Measurements from ENCODE around the gene TMEM147.

TMEM147 gene

GRCh38 chr19:35558400-35559280, 13.2 kb downstream of the TMEM147 start:
- DNase-seq, result no peak
- TF ChIP-seq GATA1 (IDR thresholded peaks at IDR 0.05; ENCODE audit: low read depth, low read length), result no peak
- TF ChIP-seq POLR2A (IDR thresholded peaks at IDR 0.05; ENCODE audit: low read length), result no peak

GRCh38 chr19:35559281-35559659, 13.8 kb downstream of the TMEM147 start:
- DNase-seq, result no peak
- TF ChIP-seq GATA1 (IDR thresholded peaks at IDR 0.05; ENCODE audit: low read depth, low read length), result no peak

GRCh38 chr19:35559781-35560180, 14.4 kb downstream of the TMEM147 start:
- no peak for DNase-seq
- no peak for TF ChIP-seq GATA1 (IDR thresholded peaks at IDR 0.05; ENCODE audit: low read depth, low read length)
- no peak for TF ChIP-seq POLR2A (IDR thresholded peaks at IDR 0.05; ENCODE audit: low read length)

GRCh38 chr19:35560271-35560670, 14.8 kb downstream of the TMEM147 start:
- TF ChIP-seq POLR2A (IDR thresholded peaks at IDR 0.05; ENCODE audit: low read length) (no peak), GATA1 (IDR thresholded peaks at IDR 0.05; ENCODE audit: low read depth, low read length) (no peak)
- DNase-seq, result no peak

- no peak for DNase-seq
- TF ChIP-seq GATA1 (IDR thresholded peaks at IDR 0.05; ENCODE audit: low read depth, low read length) (no peak), POLR2A (IDR thresholded peaks at IDR 0.05; ENCODE audit: low read length) (no peak)
Observed at GRCh38 chr19:35560677-35561076, 15.3 kb downstream of the TMEM147 start.

GRCh38 chr19:35561436-35561835, 16.0 kb downstream of the TMEM147 start:
- no peak for DNase-seq
- TF ChIP-seq POLR2A (IDR thresholded peaks at IDR 0.05; ENCODE audit: low read length) (no peak), GATA1 (IDR thresholded peaks at IDR 0.05; ENCODE audit: low read depth, low read length) (no peak)

GRCh38 chr19:35562336-35562735, 16.9 kb downstream of the TMEM147 start:
- TF ChIP-seq GATA1 (IDR thresholded peaks at IDR 0.05; ENCODE audit: low read depth, low read length) (no peak), POLR2A (IDR thresholded peaks at IDR 0.05; ENCODE audit: low read length) (no peak)
- DNase-seq, result no peak

- no peak for DNase-seq
- no peak for TF ChIP-seq POLR2A (IDR thresholded peaks at IDR 0.05; ENCODE audit: low read length)
- TF ChIP-seq GATA1 (IDR thresholded peaks at IDR 0.05; ENCODE audit: low read depth, low read length), result no peak
Observed at GRCh38 chr19:35562776-35563175, 17.4 kb downstream of the TMEM147 start.

GRCh38 chr19:35563207-35563829, 17.9 kb downstream of the TMEM147 start, which contains the start of gene ATP4A:
TSS of gene ATP4A (minus strand) at chr19:35563658. CDS start at chr19:35563629, 29 bp downstream.
- TF ChIP-seq POLR2A (IDR thresholded peaks at IDR 0.05; ENCODE audit: low read length) (no peak), GATA1 (IDR thresholded peaks at IDR 0.05; ENCODE audit: low read depth, low read length) (no peak)
- DNase-seq, result no peak

- TF ChIP-seq POLR2A (IDR thresholded peaks at IDR 0.05; ENCODE audit: low read length) (no peak), GATA1 (IDR thresholded peaks at IDR 0.05; ENCODE audit: low read depth, low read length) (no peak)
- DNase-seq, result no peak
Observed at GRCh38 chr19:35565016-35565856, 19.8 kb downstream of the TMEM147 start.

GRCh38 chr19:35566738-35567137, 21.3 kb downstream of the TMEM147 start:
- no peak for DNase-seq
- no peak for TF ChIP-seq GATA1 (IDR thresholded peaks at IDR 0.05; ENCODE audit: low read depth, low read length)

GRCh38 chr19:35569281-35569781, 23.9 kb downstream of the TMEM147 start:
- no peak for DNase-seq
- TF ChIP-seq POLR2A (IDR thresholded peaks at IDR 0.05; ENCODE audit: low read length) (no peak), GATA1 (IDR thresholded peaks at IDR 0.05; ENCODE audit: low read depth, low read length) (no peak)

- no peak for DNase-seq
- no peak for TF ChIP-seq GATA1 (IDR thresholded peaks at IDR 0.05; ENCODE audit: low read depth, low read length)
- TF ChIP-seq POLR2A (IDR thresholded peaks at IDR 0.05; ENCODE audit: low read length), result no peak
Observed at GRCh38 chr19:35571406-35571965, 26.1 kb downstream of the TMEM147 start.
